Neural progenitor cell (in vitro differentiated cells): ENCODE data around the gene TADA2B.

ENCODE experiments used
- EZH2 ChIP-seq: fragments of 200-600 bp; sonication (generic); IDR thresholded peaks from 2 replicates; pipeline ENCODE4 v1.6.1; 2017; ENCODE audit warnings: antibody characterized with exemption, mild to moderate bottlenecking, moderate library complexity
- EZH2phosphoT487 ChIP-seq: fragments of 200-600 bp; sonication (generic); IDR thresholded peaks from 2 replicates; pipeline ENCODE4 v1.6.1; 2017; ENCODE audit warnings: antibody characterized with exemption
- TF ChIP-seq, protein P1 (sequence below): fragments of 200-600 bp; sonication (generic); IDR thresholded peaks from 2 replicates; pipeline ENCODE4 v1.5.1; 2017; ENCODE audit warnings: antibody characterized with exemption, mild to moderate bottlenecking

DNA sequence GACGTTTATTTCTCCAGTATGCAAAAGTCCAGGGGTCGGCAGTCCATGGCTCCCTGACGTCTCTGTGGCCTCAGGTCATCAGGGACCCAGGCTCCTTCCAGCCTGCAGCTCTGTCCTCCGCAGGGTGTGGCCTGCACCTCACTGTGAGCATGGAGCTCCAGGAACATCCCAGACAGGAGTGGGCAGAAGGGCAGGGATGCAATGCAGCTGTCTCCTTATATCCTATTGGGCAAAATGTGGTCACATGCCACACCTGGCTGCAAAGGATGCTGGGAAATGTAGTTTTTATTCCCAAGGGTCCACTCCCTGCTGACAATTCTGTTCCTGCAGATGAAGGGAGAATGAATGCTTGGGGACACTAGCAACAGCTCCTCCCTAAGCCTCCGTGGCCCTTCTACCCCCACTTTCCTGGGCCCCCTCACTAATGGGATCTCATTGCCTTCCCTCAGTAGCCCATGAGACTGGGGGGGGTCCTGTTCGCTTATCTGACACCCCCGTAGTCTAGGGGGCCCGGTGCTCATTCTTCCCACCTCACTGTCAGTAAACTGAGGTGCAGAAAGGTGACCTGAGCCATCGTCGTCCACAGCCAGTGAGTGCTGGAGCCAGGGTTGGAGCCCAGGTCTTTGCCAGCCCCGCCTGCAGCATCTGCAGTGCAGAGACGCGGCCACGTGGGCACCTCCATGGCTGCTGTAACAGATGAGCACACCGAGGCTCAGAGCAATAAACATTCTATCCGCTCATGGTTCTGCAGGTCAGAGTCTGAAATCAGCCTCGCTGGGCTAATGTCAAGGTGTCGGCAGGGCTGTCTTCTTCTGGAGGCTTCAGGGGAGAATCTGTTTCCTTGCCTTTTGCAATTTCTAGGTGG is 30.6 kb downstream of the TADA2B start:
- TF ChIP-seq, protein P1, sequence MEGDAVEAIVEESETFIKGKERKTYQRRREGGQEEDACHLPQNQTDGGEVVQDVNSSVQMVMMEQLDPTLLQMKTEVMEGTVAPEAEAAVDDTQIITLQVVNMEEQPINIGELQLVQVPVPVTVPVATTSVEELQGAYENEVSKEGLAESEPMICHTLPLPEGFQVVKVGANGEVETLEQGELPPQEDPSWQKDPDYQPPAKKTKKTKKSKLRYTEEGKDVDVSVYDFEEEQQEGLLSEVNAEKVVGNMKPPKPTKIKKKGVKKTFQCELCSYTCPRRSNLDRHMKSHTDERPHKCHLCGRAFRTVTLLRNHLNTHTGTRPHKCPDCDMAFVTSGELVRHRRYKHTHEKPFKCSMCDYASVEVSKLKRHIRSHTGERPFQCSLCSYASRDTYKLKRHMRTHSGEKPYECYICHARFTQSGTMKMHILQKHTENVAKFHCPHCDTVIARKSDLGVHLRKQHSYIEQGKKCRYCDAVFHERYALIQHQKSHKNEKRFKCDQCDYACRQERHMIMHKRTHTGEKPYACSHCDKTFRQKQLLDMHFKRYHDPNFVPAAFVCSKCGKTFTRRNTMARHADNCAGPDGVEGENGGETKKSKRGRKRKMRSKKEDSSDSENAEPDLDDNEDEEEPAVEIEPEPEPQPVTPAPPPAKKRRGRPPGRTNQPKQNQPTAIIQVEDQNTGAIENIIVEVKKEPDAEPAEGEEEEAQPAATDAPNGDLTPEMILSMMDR: no peak
- TF ChIP-seq EZH2 (no peak), EZH2phosphoT487 (no peak)
